DND-41 (cell line): ENCODE results near the gene USP7.

Experiments used
- EZH2 ChIP-seq: IDR thresholded peaks from 3 replicates; pipeline ENCODE4 v1.6.1; 2012; ENCODE audit warnings: borderline replicate concordance, low read depth, mild to moderate bottlenecking, moderate library complexity, low read length, inconsistent platforms; ENCODE audit not compliant: severe bottlenecking
- TF ChIP-seq, protein P1 (sequence below): IDR thresholded peaks from 2 replicates; pipeline ENCODE4 v1.5.1; 2012; ENCODE audit warnings: borderline replicate concordance, low read length, moderate library complexity, mild to moderate bottlenecking; ENCODE audit not compliant: poor library complexity, severe bottlenecking; ENCODE audit errors: extremely low read depth

DNA sequence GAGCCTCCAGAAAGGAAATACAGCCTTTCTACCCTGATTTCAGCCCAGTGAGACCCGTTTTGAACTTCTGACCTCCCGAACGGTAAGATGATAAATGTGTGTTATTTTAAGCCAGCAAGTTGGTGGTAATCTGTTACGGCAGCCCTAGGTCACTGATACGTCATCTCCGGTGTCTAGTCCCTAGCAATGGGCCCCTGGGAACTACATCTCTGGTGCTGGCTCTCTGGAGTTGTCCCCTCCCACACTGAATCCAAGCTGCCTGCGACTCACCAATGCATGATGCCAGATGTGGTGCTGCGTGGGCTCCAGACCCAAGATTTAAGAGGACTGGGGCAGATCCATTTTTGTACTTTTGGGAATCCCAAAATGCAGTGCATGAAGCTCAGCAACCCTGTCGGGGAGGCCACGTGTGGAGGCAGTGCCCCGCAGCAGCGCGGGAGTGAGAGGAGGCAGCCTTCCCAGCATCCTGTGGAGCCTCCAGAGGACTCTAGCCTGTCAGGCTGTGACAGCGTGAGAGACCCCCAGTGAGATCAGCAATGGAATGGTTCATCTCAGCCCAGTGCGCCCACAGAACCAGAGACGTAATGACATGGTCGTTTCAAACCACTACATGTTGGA, 43.6 kb upstream of the USP7 start:
- no peak for TF ChIP-seq EZH2
- TF ChIP-seq, protein P1, sequence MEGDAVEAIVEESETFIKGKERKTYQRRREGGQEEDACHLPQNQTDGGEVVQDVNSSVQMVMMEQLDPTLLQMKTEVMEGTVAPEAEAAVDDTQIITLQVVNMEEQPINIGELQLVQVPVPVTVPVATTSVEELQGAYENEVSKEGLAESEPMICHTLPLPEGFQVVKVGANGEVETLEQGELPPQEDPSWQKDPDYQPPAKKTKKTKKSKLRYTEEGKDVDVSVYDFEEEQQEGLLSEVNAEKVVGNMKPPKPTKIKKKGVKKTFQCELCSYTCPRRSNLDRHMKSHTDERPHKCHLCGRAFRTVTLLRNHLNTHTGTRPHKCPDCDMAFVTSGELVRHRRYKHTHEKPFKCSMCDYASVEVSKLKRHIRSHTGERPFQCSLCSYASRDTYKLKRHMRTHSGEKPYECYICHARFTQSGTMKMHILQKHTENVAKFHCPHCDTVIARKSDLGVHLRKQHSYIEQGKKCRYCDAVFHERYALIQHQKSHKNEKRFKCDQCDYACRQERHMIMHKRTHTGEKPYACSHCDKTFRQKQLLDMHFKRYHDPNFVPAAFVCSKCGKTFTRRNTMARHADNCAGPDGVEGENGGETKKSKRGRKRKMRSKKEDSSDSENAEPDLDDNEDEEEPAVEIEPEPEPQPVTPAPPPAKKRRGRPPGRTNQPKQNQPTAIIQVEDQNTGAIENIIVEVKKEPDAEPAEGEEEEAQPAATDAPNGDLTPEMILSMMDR, result no peak
